ENCODE measurements around the gene VGLL1. TPM values are rescaled to one million over a fixed set of nuclear protein-coding genes. Genes with fewer than 3 reads are reported as not detected.

Gene VGLL1
- total RNA-seq, 1 experiment from 2014 or later = not detected

DNA sequence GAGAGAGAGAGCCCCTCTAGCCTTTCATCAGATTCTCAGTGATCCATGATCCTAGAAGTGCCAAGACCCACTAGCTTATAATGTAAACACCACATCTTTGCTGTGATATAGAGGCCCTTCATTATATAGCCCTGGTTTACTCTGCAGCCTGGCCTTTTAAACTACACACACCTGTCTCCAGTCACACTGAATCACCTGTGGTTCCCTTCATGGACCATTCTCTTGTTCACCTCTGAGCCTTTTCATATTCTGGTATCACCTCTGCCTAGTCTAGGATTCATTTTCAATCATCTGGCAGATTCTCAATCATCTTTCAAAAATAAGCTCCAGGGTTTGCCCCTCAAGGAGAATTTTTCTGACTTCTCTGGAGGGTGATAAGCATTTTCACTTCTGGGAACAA is 65.9 kb downstream of the VGLL1 start:
- no peaks in the 10 kb centered on the region for H3K36me3 Mint-ChIP-seq (ENCODE audit: insufficient read depth, unreplicated experiment)
- intact Hi-C loops (cut with micrococcal nuclease) = no loop called here
- H3K27ac Mint-ChIP-seq (ENCODE audit: low read depth, unreplicated experiment) = no peak overlapping the region
- ChIA-PET CTCF (interaction anchor here (0.6 kb wide), 1 partner anchor 110 kb away, joined by 3 read pairs; no protein-coding TSS in a partner anchor), POLR2A (interaction anchor here (0.7 kb wide), 1 partner anchor 189 kb away, joined by 3 read pairs; no protein-coding TSS in a partner anchor)
- no peak overlapping the region for H3K4me3 Mint-ChIP-seq (ENCODE audit: unreplicated experiment)
- TF ChIP-seq CTCF (IDR thresholded peaks at IDR 0.05; ENCODE audit: unreplicated experiment) = no peak
- BruUV-seq (replicated peaks) = no TSS peak
- DNase-seq (ENCODE audit: unreplicated experiment) = no peak
- H3K4me1 Mint-ChIP-seq (ENCODE audit: insufficient read depth, unreplicated experiment) = no peaks in the 10 kb centered on the region
- H3K9me3 Mint-ChIP-seq (ENCODE audit: unreplicated experiment) = peaks cover 15% of the 10 kb centered on the region
- H3K27me3 Mint-ChIP-seq (ENCODE audit: insufficient read depth, unreplicated experiment) = peaks cover 27% of the 10 kb centered on the region

DNA sequence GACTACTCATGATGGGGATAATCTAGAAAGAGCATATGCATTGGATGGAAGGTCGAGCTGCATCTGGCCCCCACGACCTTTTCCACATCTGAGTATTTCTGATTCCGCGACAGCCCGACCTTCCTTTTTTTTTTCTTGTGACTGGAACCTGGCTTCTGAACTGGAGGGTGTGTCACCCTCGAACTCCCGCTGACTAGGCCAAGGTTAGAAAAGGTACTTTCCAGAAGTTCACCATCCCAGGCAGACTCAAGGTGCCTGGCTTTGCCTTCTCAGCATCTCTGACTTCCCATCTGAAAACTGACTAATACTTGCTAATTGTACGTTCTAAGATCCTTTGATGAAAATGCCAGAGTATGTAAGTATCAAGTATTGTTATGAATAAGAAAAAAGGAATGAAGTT is 66.6 kb downstream of the VGLL1 start:
- CTCF ChIA-PET = interaction anchor here (0.7 kb wide), 1 partner anchor 234 kb away, joined by 3 read pairs; no protein-coding TSS in a partner anchor

GRCh38 chrX:136600059-136600458 is 68.0 kb downstream of the VGLL1 start:
- Mint-ChIP-seq H3K4me1 (ENCODE audit: insufficient read depth, unreplicated experiment) (no peaks in the 10 kb centered on the region), H3K27me3 (ENCODE audit: insufficient read depth, unreplicated experiment) (peaks cover 27% of the 10 kb centered on the region), H3K9me3 (ENCODE audit: unreplicated experiment) (peaks cover under 1% of the 10 kb centered on the region), H3K27ac (ENCODE audit: low read depth, unreplicated experiment) (no peak overlapping the region), H3K36me3 (ENCODE audit: insufficient read depth, unreplicated experiment) (no peaks in the 10 kb centered on the region), H3K4me3 (ENCODE audit: unreplicated experiment) (no peak overlapping the region)
- no peak for TF ChIP-seq CTCF (IDR thresholded peaks at IDR 0.05; ENCODE audit: unreplicated experiment)
- POLR2A ChIA-PET = no interaction called here
- CTCF ChIA-PET = interaction anchor here (0.6 to 1.0 kb wide), 2 partner anchors 107 to 858 kb away, joined by 3 to 5 read pairs; no protein-coding TSS in a partner anchor
- no TSS peak for BruUV-seq (replicated peaks)
- intact Hi-C loops (cut with micrococcal nuclease) = no loop called here
- DNase-seq (ENCODE audit: unreplicated experiment) = no peak

More for the DNA sequence above, 66.6 kb downstream of the VGLL1 start:
- no peak overlapping the region for H3K27ac Mint-ChIP-seq (ENCODE audit: low read depth, unreplicated experiment)
- H3K4me1 Mint-ChIP-seq (ENCODE audit: insufficient read depth, unreplicated experiment) = no peaks in the 10 kb centered on the region
- peaks cover 27% of the 10 kb centered on the region for H3K27me3 Mint-ChIP-seq (ENCODE audit: insufficient read depth, unreplicated experiment)
- H3K36me3 Mint-ChIP-seq (ENCODE audit: insufficient read depth, unreplicated experiment) = no peaks in the 10 kb centered on the region
- intact Hi-C loops (cut with micrococcal nuclease) = no loop called here
- peaks cover 15% of the 10 kb centered on the region for H3K9me3 Mint-ChIP-seq (ENCODE audit: unreplicated experiment)
- no peak for DNase-seq (ENCODE audit: unreplicated experiment)
- POLR2A ChIA-PET = interaction anchor here (0.7 kb wide), 1 partner anchor 189 kb away, joined by 3 read pairs; no protein-coding TSS in a partner anchor
- no TSS peak for BruUV-seq (replicated peaks)
- no peak for TF ChIP-seq CTCF (IDR thresholded peaks at IDR 0.05; ENCODE audit: unreplicated experiment)
- H3K4me3 Mint-ChIP-seq (ENCODE audit: unreplicated experiment) = no peak overlapping the region

Small RNA genes within 50 kb of the gene (microRNA-seq; reads per million reads assigned to microRNA genes)
- not detected for gene MIR934

Other genes starting within 250 kb of the VGLL1 start
- gene ADGRG4, start 231.3 kb upstream of the VGLL1 start, total RNA-seq (2022) = not detected in 2 replicates
- not detected in 2 replicates for gene BRS3, start 44.3 kb upstream of the VGLL1 start, total RNA-seq (2022)
- 17.6 and 23.3 TPM in 2 replicates for gene HTATSF1, start 34.6 kb upstream of the VGLL1 start, total RNA-seq (2022)
- not detected in 2 replicates for gene CD40LG, start 115.9 kb downstream of the VGLL1 start, total RNA-seq (2022)
- gene ARHGEF6, start 248.7 kb downstream of the VGLL1 start, total RNA-seq (2022) = 0.35 and 0.47 TPM in 2 replicates